ENCODE measurements around the gene ZDHHC14.

Gene ZDHHC14

DNA sequence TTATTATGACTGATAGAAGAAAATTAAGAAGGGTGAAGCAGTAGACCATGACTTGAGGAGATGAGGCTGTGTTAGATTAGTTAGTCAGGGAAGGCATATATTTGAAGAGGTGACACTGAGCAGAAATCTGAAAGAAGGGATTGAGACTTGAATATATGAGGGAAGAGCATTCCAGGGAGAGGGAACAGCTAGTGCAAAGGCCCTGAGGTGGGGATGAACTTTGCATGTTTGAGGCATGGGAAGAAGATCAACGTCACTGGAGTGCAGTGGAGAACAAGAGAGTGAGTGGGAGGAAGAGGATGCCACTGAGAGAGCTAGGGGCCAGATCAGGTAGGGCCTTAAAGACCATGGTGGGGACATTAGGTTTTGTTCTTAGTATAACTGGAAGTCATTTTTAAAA is 119.0 kb downstream of the ZDHHC14 start:
- Histone ChIP-seq H3K4me3 (ENCODE audit: low read depth, low read length) (no peak overlapping the region), H3K36me3 (no peaks in the 10 kb centered on the region), H3K27ac (no peak overlapping the region), H3K9me3 (ENCODE audit: severe bottlenecking) (no peaks in the 10 kb centered on the region), H3K27me3 (ENCODE audit: insufficient read depth, low read depth, severe bottlenecking) (no peaks in the 10 kb centered on the region)
- no peak for DNase-seq
- TF ChIP-seq, protein P1, sequence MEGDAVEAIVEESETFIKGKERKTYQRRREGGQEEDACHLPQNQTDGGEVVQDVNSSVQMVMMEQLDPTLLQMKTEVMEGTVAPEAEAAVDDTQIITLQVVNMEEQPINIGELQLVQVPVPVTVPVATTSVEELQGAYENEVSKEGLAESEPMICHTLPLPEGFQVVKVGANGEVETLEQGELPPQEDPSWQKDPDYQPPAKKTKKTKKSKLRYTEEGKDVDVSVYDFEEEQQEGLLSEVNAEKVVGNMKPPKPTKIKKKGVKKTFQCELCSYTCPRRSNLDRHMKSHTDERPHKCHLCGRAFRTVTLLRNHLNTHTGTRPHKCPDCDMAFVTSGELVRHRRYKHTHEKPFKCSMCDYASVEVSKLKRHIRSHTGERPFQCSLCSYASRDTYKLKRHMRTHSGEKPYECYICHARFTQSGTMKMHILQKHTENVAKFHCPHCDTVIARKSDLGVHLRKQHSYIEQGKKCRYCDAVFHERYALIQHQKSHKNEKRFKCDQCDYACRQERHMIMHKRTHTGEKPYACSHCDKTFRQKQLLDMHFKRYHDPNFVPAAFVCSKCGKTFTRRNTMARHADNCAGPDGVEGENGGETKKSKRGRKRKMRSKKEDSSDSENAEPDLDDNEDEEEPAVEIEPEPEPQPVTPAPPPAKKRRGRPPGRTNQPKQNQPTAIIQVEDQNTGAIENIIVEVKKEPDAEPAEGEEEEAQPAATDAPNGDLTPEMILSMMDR (IDR thresholded peaks at IDR 0.05; ENCODE audit: low read depth, low read length): no peak

DNA sequence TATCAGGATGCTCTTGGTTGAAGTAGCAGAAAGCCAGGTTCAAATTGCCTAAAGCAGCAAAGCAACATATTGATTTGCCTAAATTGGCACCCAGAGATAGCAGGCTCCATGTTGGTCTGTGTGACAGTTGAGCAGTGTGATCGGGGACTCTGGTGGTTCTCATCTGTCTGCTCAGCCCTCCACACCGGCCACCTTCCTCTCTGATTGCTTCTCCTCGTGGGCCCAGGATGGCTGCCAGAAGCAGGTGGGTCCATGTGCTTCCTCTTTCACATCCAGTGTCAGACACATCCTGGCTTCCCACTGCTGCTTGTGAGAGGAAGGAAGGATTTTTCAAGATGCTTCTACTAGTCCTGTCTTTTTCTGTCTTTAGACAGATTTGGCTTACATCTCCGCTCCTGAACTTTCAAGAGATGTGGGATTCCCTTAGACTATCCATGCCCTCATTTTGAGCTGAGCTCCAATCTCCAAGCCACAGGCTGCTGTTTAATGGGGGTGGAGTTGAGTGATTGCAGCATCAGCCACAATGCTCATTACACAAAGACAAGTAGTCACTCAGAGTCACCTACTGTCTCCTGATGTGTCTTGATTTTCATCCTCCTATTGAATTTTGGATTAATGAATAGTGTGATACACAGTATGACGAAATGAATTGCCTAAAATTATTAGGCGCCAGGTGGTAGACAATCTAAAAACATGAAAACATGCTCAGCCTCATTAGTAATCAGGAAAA is 122.2 kb downstream of the ZDHHC14 start:
- TF ChIP-seq, protein P1 (IDR thresholded peaks at IDR 0.05; ENCODE audit: low read depth, low read length): no peak
- no peak overlapping the region for H3K4me3 ChIP-seq (ENCODE audit: low read depth, low read length)
- peaks cover 10% of the 10 kb centered on the region for H3K9me3 ChIP-seq (ENCODE audit: severe bottlenecking)
- H3K27ac ChIP-seq: no peak overlapping the region
- H3K27me3 ChIP-seq (ENCODE audit: insufficient read depth, low read depth, severe bottlenecking): no peaks in the 10 kb centered on the region
- H3K36me3 ChIP-seq: no peaks in the 10 kb centered on the region
- no peak for DNase-seq

DNA sequence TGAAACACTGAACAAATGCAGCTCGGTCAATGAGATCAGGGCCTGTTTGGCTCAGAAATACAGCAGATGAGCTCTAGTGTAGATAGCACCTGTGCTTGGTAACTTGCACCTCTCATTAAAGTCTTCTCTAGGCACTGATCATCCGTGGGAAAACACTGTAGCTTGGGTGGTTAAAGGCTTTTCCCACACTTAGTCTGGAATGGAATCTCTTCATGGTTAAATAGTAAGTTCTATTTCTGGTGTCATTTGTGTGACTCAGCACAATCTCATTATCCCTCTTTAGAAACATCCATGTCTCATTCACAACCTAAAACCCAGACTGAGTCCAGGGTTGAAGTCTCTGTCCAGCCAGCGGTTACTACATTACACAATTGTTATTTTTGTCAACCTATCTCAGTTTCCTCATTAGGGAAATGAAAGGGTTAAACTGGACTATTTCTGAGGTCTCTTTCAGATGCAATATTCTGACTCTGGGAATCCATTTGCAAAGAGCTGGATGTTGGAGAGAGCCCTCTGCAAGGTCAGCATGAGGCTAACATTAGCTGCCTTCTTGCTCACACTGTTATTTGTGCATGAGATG is 125.0 kb downstream of the ZDHHC14 start:
- Histone ChIP-seq H3K27me3 (ENCODE audit: insufficient read depth, low read depth, severe bottlenecking) (no peaks in the 10 kb centered on the region), H3K9me3 (ENCODE audit: severe bottlenecking) (peaks cover 10% of the 10 kb centered on the region), H3K27ac (no peak overlapping the region), H3K4me3 (ENCODE audit: low read depth, low read length) (no peak overlapping the region), H3K36me3 (no peaks in the 10 kb centered on the region)
- TF ChIP-seq, protein P1 (IDR thresholded peaks at IDR 0.05; ENCODE audit: low read depth, low read length): no peak
- DNase-seq: no peak

DNA sequence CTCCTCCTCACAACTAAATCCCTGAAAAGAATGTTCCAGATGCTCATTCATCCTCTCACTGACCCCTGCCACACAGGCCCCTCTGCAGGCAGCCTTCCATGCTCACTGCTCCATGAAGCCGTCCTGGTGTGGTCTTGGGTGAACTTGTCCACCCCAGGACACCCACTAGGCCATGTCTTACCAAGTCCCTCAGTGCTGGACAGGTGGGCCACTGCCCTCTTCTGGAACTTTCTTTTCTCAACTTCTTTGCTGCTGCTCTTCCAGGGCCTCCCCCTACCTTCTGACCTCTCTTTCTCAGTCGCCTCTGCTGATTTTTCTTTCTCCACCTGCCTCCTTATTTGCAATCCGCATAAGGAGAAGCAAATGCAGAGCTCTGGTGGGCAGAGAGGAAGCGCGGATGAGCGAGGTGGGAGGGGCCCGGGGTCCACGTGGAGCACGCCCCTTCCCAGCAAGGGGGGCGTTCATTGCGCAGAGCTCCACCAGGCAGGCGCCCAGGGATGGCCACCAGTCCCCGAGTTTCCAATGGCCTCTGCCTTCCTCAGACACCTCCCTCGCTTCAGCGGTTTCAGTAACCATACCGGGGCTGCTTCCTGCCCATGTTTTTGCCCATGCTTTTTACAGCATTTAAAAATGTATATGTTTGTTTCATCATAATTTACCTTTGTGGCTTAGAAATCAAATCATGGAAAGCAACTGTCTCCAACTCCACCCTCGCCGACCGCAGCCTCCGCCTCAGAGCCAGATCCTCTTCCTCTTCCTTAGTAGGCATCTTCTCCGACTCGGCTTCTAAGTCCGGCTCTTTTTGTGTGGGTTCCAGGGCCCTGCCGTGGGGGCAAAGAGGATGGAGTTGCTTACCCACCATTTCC is 129.6 kb downstream of the ZDHHC14 start:
- no peaks in the 10 kb centered on the region for H3K36me3 ChIP-seq
- peaks cover 8% of the 10 kb centered on the region for H3K9me3 ChIP-seq (ENCODE audit: severe bottlenecking)
- H3K27me3 ChIP-seq (ENCODE audit: insufficient read depth, low read depth, severe bottlenecking): no peaks in the 10 kb centered on the region
- no peak for DNase-seq
- H3K27ac ChIP-seq: no peak overlapping the region
- TF ChIP-seq, protein P1 (IDR thresholded peaks at IDR 0.05; ENCODE audit: low read depth, low read length): no peak
- H3K4me3 ChIP-seq (ENCODE audit: low read depth, low read length): no peak overlapping the region

DNA sequence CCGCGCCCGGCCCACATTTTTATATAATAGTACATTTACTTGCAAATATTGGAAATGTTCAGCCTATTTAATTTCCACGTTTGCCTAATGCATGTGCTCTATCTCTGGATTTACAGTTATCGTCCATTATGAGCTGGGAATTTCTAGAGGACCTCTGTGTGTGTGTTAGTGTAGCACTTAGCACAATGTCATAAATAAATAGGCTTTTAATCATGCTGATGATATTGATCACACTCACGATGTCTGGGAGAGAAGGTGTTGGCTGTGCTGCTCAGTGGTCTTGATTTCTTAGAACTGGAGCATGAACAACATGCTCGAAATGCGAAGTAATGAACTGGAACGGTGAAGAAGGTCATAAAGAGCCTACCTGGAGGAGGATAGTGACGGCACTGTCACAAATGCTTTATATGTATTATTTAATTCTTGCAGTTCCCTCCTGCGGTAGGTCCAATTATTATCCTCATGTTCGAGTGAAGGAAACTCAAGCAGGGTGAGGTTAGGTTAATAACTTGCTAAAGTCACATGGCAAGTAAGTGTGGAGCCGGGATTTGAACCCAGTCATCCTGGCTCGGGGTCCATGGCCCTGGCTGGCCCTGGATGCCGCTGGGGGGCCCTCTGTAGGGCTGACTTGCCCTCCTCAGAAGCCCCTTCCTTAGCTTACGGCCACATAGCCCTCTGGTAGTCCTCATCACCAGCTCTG is 130.8 kb downstream of the ZDHHC14 start:
- no peak overlapping the region for H3K27ac ChIP-seq
- DNase-seq: no peak
- H3K27me3 ChIP-seq (ENCODE audit: insufficient read depth, low read depth, severe bottlenecking): no peaks in the 10 kb centered on the region
- TF ChIP-seq, protein P1 (IDR thresholded peaks at IDR 0.05; ENCODE audit: low read depth, low read length): no peak
- H3K4me3 ChIP-seq (ENCODE audit: low read depth, low read length): no peak overlapping the region
- no peaks in the 10 kb centered on the region for H3K9me3 ChIP-seq (ENCODE audit: severe bottlenecking)
- H3K36me3 ChIP-seq: no peaks in the 10 kb centered on the region
